Stimulated activated CD4-positive, alpha-beta T cell treated with anti-CD3 and anti-CD28 coated beads, Interleukin-2, amount 100 ng/mL, for 24 hours (primary cell): ENCODE data around the gene OR5T3.
"Not testable (repeated sequence)": the region's sequence is repeated elsewhere in the genome, so short reads cannot be mapped to it uniquely, and the experiment has no call there.

Experiments
- DNase-seq, 2 donors: peaks; one replicate each; pipeline ENCODE4 v3.0.0-alpha.2; 2020

Gene OR5T3

GRCh38 chr11:56251954-56252353, at the start of gene OR5T3:
TSS of gene OR5T3 (plus strand) at chr11:56252254. CDS start at chr11:56252254, 0 bp downstream.
- DNase-seq = no peak

DNA sequence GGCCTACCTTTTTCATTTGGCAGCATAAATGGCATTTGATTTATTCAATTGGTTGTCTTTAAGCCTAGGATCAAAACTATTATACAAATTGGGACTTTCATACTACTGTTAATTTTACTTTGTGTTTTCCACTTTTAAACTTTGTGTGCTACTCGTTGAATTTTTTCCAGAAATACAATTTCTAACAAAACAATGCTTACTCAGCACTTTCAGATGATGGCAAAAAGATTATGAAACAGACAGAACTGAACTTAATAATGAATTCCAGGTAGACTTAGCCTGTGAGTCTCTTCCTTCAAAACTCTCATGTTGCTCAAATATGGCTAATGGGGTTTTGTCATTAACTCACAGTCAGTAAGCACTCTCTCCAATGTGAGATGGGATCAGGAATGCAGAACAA, 44.3 kb upstream of the OR5T3 start:
- no peak for DNase-seq

DNA sequence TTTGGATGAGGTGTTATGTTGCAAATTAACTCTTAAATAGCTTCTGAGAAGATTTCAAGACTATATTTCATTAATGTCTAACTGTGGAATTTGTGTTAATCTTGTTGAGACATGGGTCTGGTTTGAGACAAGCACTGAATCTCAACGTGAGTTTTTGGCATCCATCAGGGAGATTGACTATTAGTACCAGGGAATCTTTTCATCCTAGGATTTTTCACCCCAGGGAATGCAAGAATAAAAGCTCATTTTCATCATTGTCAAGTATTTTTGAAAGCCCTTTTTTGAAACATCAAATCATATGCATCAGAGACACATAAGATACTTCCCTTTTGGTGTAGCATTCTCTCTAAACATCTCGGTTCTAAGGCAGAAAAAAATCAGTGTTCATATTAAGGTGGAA, 37.5 kb upstream of the OR5T3 start:
- DNase-seq = no peak

GRCh38 chr11:56219735-56220134, 32.3 kb upstream of the OR5T3 start:
- DNase-seq = not testable (repeated sequence)

DNA sequence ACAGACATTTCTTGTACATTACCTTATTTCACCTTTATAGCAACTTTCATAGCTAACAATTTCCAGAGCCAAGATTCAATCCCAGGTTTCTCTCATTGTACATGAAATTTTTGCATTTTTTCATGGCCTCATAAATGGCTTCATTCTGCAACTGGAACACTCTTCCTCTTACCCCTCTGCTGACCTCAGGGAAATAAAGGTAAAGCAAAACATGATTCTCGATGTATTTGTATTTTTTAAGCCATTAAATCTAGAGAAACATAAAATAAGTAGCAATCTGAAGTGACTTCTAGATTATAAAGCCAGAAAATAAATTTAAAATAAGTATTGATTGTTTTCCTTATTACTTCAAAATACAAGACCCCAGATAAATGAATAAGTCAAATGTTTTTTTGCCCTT, 17.9 kb upstream of the OR5T3 start, which contains the start of gene OR5T2:
TSS of gene OR5T2 (minus strand) at position 101 of the 400 bp plus-strand sequence. CDS start 1,193 bp downstream, outside the sequence.
- DNase-seq = no peak

DNA sequence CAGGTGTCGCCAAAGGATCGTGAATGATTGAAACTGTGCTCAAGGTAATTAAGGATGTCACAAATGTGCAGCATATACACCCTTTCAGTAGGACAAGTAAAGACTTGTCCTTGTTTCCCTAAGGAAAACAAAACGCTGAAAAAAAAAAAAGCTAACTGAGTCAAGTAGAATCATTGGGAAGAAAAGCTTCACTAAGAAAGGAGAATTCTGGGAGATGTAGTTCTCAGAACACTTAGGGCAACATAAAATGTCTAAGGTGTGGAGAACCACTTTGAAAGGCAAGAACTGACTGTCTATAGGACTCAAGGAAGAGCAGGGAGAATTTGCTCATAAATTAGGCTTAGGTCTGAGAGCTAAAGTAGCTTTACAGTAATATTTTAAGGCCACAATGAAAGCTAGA, 19.0 kb downstream of the OR5T3 start:
- DNase-seq = no peak

GRCh38 chr11:56273854-56274253, 21.8 kb downstream of the OR5T3 start, which contains the start of gene OR5T1:
TSS of gene OR5T1 (plus strand) at chr11:56274154. CDS start at chr11:56275639, 1,485 bp downstream.
- no peak for DNase-seq

GRCh38 chr11:56292154-56292553, 40.1 kb downstream of the OR5T3 start, which contains the start of gene OR8H1:
TSS of gene OR8H1 (minus strand) at chr11:56292254. CDS start at chr11:56291062, 1,192 bp downstream.
- DNase-seq = no peak

GRCh38 chr11:56296898-56297297, 44.8 kb downstream of the OR5T3 start:
- no peak for DNase-seq
